ENCODE measurements around the gene NEGR1.

Gene NEGR1

GRCh38 chr1:71417421-71417820, 864.9 kb downstream of the NEGR1 start:
- no peak for DNase-seq (ENCODE audit: extremely low read depth in 1 of 2, low read depth in 1 of 2)

DNA sequence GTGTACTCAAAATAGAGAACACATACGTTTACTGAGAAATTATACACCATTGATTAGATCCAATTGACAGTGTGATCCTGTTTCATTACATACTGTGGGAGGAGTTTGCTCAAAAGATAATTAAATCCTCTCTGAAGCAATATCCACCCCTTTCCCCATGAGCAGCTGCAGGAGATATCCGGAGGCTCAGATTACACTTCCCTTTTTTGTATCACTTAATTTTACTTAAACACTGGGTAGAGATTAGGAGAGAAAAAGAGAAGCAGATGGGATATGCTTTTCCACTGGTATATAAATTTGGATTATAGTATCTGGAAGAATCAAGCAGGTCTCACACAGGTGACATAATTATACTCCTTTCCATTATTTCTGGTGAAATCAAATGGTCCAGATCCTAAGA, 868.2 kb downstream of the NEGR1 start:
- DNase-seq (ENCODE audit: extremely low read depth in 1 of 2, low read depth in 1 of 2), result no peak

- DNase-seq (ENCODE audit: extremely low read depth in 1 of 2, low read depth in 1 of 2), result no peak
These were observed 868.7 kb downstream of the NEGR1 start for GRCh38 chr1:71413441-71414175.

- no peak for DNase-seq (ENCODE audit: extremely low read depth in 1 of 2, low read depth in 1 of 2)
These were observed 882.3 kb downstream of the NEGR1 start for GRCh38 chr1:71400050-71400449.

GRCh38 chr1:71399594-71399993, 882.7 kb downstream of the NEGR1 start:
- no peak for DNase-seq (ENCODE audit: extremely low read depth in 1 of 2, low read depth in 1 of 2)

GRCh38 chr1:71393301-71393700, 889.0 kb downstream of the NEGR1 start:
- DNase-seq (ENCODE audit: extremely low read depth in 1 of 2, low read depth in 1 of 2), result no peak

DNA sequence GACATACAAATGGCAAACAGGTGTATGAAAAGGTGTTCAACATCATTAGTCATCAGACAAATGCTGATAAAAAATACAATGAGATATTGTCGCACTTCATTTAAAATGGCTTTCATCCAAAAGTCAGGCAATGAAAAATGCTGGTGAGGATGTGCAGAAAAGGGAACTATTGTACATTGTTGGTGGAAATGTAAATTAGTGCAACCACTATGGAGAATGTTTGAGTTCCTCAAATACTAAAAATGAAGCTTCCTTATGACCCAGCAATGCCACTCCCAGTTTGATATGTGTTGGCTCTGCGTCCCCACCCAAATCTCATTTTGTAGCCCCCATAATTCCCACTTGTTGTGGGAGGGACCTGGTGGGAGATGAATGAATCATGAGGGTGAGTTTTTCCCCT, 891.8 kb downstream of the NEGR1 start:
- no peak for DNase-seq (ENCODE audit: extremely low read depth in 1 of 2, low read depth in 1 of 2)

DNA sequence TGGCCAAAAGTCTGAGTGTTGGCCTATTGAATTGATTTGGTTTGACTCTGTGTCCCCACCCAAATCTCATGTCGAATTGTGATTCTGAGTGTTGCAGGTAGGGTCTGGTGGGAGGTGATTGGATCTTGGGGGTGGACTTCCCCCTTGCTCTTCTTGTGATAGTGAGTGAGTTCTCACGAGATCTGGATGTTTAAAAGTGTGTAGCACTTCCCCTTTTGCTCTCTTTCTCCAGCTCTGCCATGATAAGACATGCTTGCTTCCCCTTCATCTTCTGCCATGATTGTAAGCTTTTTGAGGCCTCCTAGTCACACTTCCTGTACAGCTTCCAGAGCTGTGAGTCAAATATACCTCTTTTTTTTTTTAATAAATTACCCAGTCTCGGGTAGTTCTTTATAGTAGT, 904.5 kb downstream of the NEGR1 start:
- no peak for DNase-seq (ENCODE audit: extremely low read depth in 1 of 2, low read depth in 1 of 2)

DNA sequence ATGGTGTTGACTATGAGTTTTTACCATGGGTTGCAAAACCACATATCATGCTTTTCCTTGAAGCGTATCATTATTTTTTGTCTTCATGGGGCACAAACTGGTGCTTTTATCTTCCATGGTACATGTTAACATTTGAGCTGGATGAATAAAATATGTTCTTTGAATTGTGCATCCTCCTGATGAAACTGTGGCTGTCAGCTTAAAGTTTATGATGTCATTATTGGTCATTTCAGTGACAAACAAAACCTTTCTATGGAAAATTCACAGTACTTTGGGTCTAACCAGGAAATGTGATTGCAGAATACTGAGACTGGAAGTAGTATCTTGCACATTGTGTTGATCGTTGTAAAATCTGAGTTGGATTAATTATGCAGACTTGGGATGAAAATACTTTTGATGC, 909.8 kb downstream of the NEGR1 start:
- no peak for DNase-seq (ENCODE audit: extremely low read depth in 1 of 2, low read depth in 1 of 2)

- no peak for DNase-seq (ENCODE audit: extremely low read depth in 1 of 2, low read depth in 1 of 2)
These were observed 910.8 kb downstream of the NEGR1 start for GRCh38 chr1:71371581-71371980.

DNA sequence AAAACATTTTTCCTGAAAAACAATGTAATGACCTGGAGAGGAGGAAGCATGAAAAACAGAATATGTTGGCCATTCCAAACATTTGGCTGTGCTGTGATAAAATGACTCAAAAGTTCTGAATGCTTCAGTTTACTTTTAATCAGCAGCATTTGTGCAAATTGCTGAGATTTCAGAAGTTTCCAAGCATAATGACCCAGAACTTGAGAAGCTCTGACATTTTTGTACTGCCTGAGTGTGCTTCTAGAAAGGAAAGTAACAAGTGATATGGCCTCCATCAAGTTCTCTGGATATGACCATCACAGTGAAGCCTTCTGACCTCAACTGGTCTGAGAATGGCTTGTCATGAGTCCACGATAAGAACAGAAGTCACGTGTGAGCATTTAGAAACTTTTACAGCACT, 918.1 kb downstream of the NEGR1 start:
- DNase-seq (ENCODE audit: extremely low read depth in 1 of 2, low read depth in 1 of 2), result no peak

- no peak for DNase-seq (ENCODE audit: extremely low read depth in 1 of 2, low read depth in 1 of 2)
These were observed 919.6 kb downstream of the NEGR1 start for GRCh38 chr1:71362691-71363090.

DNA sequence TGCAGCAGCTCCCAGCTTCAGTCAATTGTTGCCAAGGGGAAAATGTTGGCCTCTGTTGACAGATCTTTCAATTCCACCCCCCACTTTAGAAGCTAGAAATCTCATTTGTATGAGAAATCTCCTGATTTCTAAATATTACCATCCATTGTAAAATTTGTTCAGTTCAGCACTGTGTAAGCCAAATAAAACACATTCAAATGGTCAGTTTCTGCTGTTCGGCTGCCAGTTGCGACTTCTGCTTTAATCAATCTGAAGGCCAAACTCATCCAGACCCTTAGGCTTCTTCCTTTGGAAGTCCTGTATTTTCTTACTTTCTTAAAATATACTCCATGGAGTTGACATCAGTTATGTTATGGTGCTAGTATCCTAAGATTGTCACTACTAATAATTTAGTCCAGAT, 920.3 kb downstream of the NEGR1 start:
- DNase-seq (ENCODE audit: extremely low read depth in 1 of 2, low read depth in 1 of 2), result no peak

DNA sequence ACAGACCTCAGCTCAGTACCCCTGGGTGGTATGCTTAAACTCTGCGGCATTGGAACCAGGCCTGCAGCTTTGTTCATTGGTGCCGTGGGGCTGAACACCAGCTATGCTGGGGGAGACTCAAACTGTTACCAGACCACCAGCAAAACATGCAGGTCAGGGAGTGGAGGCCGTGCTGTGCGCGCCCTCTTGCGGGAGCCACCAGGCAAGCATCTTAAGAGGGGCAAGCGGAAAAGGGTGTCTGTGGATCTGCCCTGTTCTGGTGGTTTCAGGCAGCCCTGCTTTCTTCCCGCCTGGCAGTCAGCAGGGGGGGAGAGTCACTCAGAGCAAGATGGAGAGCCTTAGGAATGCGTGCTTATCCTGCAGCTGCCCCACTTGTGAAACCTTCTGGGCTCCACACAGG, 924.6 kb downstream of the NEGR1 start:
- no peak for DNase-seq (ENCODE audit: extremely low read depth in 1 of 2, low read depth in 1 of 2)

DNA sequence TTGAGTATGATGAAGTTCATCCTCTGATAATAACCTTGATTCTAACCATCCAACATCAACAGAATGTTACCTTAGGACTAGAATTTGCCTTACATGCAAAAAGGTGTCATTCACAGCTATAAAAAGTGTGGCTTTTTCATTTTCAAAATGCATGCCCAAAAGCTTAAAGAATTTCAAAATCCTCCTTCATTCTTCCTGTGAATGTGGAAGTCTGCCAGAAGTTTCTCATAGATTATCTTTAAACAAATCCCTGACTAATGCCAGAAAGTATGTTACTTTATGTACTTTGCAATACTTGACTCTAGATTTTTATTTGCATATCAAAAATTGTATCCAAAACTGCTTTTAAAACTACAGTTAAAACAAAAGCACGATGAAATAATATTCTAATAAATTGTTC, 930.9 kb downstream of the NEGR1 start:
- no peak for DNase-seq (ENCODE audit: extremely low read depth in 1 of 2, low read depth in 1 of 2)

GRCh38 chr1:71350805-71351204, 931.5 kb downstream of the NEGR1 start:
- DNase-seq (ENCODE audit: extremely low read depth in 1 of 2, low read depth in 1 of 2), result no peak

- DNase-seq (ENCODE audit: extremely low read depth in 1 of 2, low read depth in 1 of 2), result no peak
These were observed 932.0 kb downstream of the NEGR1 start for GRCh38 chr1:71350330-71350729.
